Measurements from ENCODE around the gene CFTR.

GRCh38 chr7:117567781-117568180, 88.0 kb downstream of the CFTR start:
- TF ChIP-seq CTCF (IDR thresholded peaks at IDR 0.05): no peak
- TF ChIP-seq POLR2A (IDR thresholded peaks at IDR 0.05): no peak
- TF ChIP-seq POLR2AphosphoS5 (IDR thresholded peaks at IDR 0.05): no peak
- no peak for TF ChIP-seq EP300 (IDR thresholded peaks at IDR 0.05)
